Activated CD8-positive, alpha-beta T cell treated with anti-CD3 and anti-CD28 coated beads, Interleukin-2, amount 10 ng/mL, durations not matched to agents 7 days and 5 days (primary cell): Measurements from ENCODE around the gene CNOT11. TPM values are rescaled to one million over a fixed set of nuclear protein-coding genes. Genes with fewer than 3 reads are reported as not detected.

Experiments used
- ATAC-seq: fragments of 150-1000 bp; cut with Tn5 transposase; one replicate; pipeline ENCODE4 v1.10.0; 2021; ENCODE audit warnings: moderate library complexity
- CTCF ChIA-PET: fragments of 350-600 bp; sonication (Branson Sonifier 250); formaldehyde crosslinking; loops from one replicate; lab custom pipeline; 2021; ENCODE audit warnings: antibody characterized with exemption; lab: Charles Lee
- POLR2A ChIA-PET: fragments of 350-600 bp; sonication (Branson Sonifier 250); formaldehyde crosslinking; loops from one replicate; lab custom pipeline; 2021; ENCODE audit warnings: antibody characterized with exemption; lab: Charles Lee
- DNase-seq: peaks from one replicate; pipeline ENCODE4 v3.0.0-alpha.2; 2020
- H3K27ac Mint-ChIP-seq: one replicate; pipeline ENCODE4 v1.8.0; 2021; ENCODE audit warnings: mild to moderate bottlenecking, mixed read lengths
- H3K27me3 Mint-ChIP-seq: one replicate; pipeline ENCODE4 v1.8.0; 2021; ENCODE audit warnings: low read depth, mixed read lengths
- H3K36me3 Mint-ChIP-seq: one replicate; pipeline ENCODE4 v1.8.0; 2021; ENCODE audit warnings: low read depth, mixed read lengths
- H3K4me1 Mint-ChIP-seq: one replicate; pipeline ENCODE4 v1.8.0; 2021; ENCODE audit warnings: low read depth, mixed read lengths
- H3K4me3 Mint-ChIP-seq: one replicate; pipeline ENCODE4 v1.8.0; 2021; ENCODE audit warnings: mild to moderate bottlenecking, mixed read lengths
- H3K9me3 Mint-ChIP-seq: one replicate; pipeline ENCODE4 v1.8.0; 2022; ENCODE audit warnings: mixed read lengths; ENCODE audit not compliant: insufficient read depth
- total RNA-seq, 2 experiments: library from RNA; stranded (reverse); gene quantifications; one replicate each; pipeline ENCODE4 v1.2.3, GENCODE V29; 2021

CNOT11 gene
- total RNA-seq, 2 experiments from 2014 or later = 64.4 to 64.7 TPM

- no peaks in the 10 kb centered on the region for H3K9me3 Mint-ChIP-seq
- peaks cover 40% of the 10 kb centered on the region for H3K36me3 Mint-ChIP-seq
- no peaks in the 10 kb centered on the region for H3K27me3 Mint-ChIP-seq
- peak overlapping the region; percentile 2 for H3K27ac Mint-ChIP-seq
- H3K4me3 Mint-ChIP-seq = no peak overlapping the region
- CTCF ChIA-PET = interaction anchor here (0.9 to 2.1 kb wide), 2 partner anchors 25 to 42 kb away, joined by 3 to 12 read pairs; no protein-coding TSS in a partner anchor
- POLR2A ChIA-PET = interaction anchor here (1.2 to 2.3 kb wide), 3 partner anchors 9 to 175 kb away, joined by 3 to 7 read pairs (median 3); partner anchors contain the start of genes RFX8 and RNF149
- no peak for DNase-seq
- H3K4me1 Mint-ChIP-seq = peaks cover 67% of the 10 kb centered on the region
- ATAC-seq = no peak
Observed at GRCh38 chr2:101299604-101300003, 46.9 kb downstream of the CNOT11 start.

GRCh38 chr2:101300164-101300563, 47.5 kb downstream of the CNOT11 start:
- Mint-ChIP-seq H3K4me1 (peaks cover 71% of the 10 kb centered on the region), H3K9me3 (no peaks in the 10 kb centered on the region), H3K36me3 (peaks cover 42% of the 10 kb centered on the region), H3K4me3 (no peak overlapping the region), H3K27ac (peak overlapping the region; percentile 2), H3K27me3 (no peaks in the 10 kb centered on the region)
- ATAC-seq = no peak
- DNase-seq = no peak
- ChIA-PET POLR2A (interaction anchor here (1.2 to 1.5 kb wide), 2 partner anchors 28 to 175 kb away, joined by 3 read pairs; partner anchors contain the start of gene RFX8), CTCF (interaction anchor here (0.9 to 2.1 kb wide), 3 partner anchors 26 to 47 kb away, joined by 3 to 12 read pairs (median 3); no protein-coding TSS in a partner anchor)

- Mint-ChIP-seq H3K36me3 (peaks cover 49% of the 10 kb centered on the region), H3K9me3 (no peaks in the 10 kb centered on the region), H3K4me1 (peaks cover 77% of the 10 kb centered on the region), H3K4me3 (no peak overlapping the region), H3K27ac (no peak overlapping the region), H3K27me3 (no peaks in the 10 kb centered on the region)
- CTCF ChIA-PET = interaction anchor here (0.9 kb wide), 1 partner anchor 47 kb away, joined by 3 read pairs; no protein-coding TSS in a partner anchor
- POLR2A ChIA-PET = interaction anchor here (1.2 kb wide), 1 partner anchor 174 kb away, joined by 3 read pairs; the partner anchor contains the start of gene RFX8
- ATAC-seq (no peak), DNase-seq (no peak)
Observed at GRCh38 chr2:101300836-101301235, 48.1 kb downstream of the CNOT11 start.

GRCh38 chr2:101302016-101302415, 49.3 kb downstream of the CNOT11 start:
- ChIA-PET POLR2A (no interaction called here), CTCF (no interaction called here)
- H3K27me3 Mint-ChIP-seq = no peaks in the 10 kb centered on the region
- H3K36me3 Mint-ChIP-seq = peaks cover 55% of the 10 kb centered on the region
- ATAC-seq = no peak
- H3K27ac Mint-ChIP-seq = no peak overlapping the region
- H3K4me3 Mint-ChIP-seq = no peak overlapping the region
- H3K4me1 Mint-ChIP-seq = peaks cover 83% of the 10 kb centered on the region
- no peak for DNase-seq
- H3K9me3 Mint-ChIP-seq = no peaks in the 10 kb centered on the region

GRCh38 chr2:101303688-101304087, 51.0 kb downstream of the CNOT11 start:
- Mint-ChIP-seq H3K27me3 (no peaks in the 10 kb centered on the region), H3K9me3 (no peaks in the 10 kb centered on the region), H3K27ac (no peak overlapping the region), H3K4me3 (no peak overlapping the region), H3K36me3 (peaks cover 59% of the 10 kb centered on the region), H3K4me1 (peaks cover 73% of the 10 kb centered on the region)
- ATAC-seq (no peak), DNase-seq (no peak)
- POLR2A ChIA-PET = no interaction called here
- CTCF ChIA-PET = interaction anchor here (0.8 to 1.3 kb wide), 2 partner anchors 38 to 84 kb away, joined by 3 to 4 read pairs; partner anchors contain the start of gene CREG2

- Mint-ChIP-seq H3K9me3 (no peaks in the 10 kb centered on the region), H3K36me3 (peaks cover 56% of the 10 kb centered on the region), H3K27ac (peak overlapping the region; percentile 67), H3K27me3 (no peaks in the 10 kb centered on the region), H3K4me1 (peaks cover 72% of the 10 kb centered on the region), H3K4me3 (peak overlapping the region; percentile 93)
- ATAC-seq (no peak), DNase-seq (no peak)
- ChIA-PET CTCF (interaction anchor here (0.6 kb wide), 1 partner anchor 65 kb away, joined by 3 read pairs; no protein-coding TSS in a partner anchor), POLR2A (interaction anchor here (2.8 kb wide), 1 partner anchor 23 kb away, joined by 17 read pairs; no protein-coding TSS in a partner anchor)
Observed at GRCh38 chr2:101305035-101305434, 52.3 kb downstream of the CNOT11 start.

- ChIA-PET POLR2A (interaction anchor here (1.8 to 2.8 kb wide), 2 partner anchors 22 to 53 kb away, joined by 16 to 17 read pairs; partner anchors contain the start of gene CNOT11), CTCF (interaction anchor here (0.6 kb wide), 1 partner anchor 66 kb away, joined by 3 read pairs; no protein-coding TSS in a partner anchor)
- Mint-ChIP-seq H3K36me3 (peaks cover 55% of the 10 kb centered on the region), H3K4me3 (peak overlapping the region; percentile 93), H3K9me3 (no peaks in the 10 kb centered on the region), H3K27me3 (no peaks in the 10 kb centered on the region), H3K27ac (peak overlapping the region; percentile 67), H3K4me1 (peaks cover 73% of the 10 kb centered on the region)
- DNase-seq (no peak), ATAC-seq (no peak)
Observed at GRCh38 chr2:101305492-101306078, 52.9 kb downstream of the CNOT11 start.

GRCh38 chr2:101306410-101306809, 53.7 kb downstream of the CNOT11 start:
- H3K4me3 Mint-ChIP-seq = peak overlapping the region; percentile 93
- POLR2A ChIA-PET = interaction anchor here (0.7 to 2.8 kb wide), 4 partner anchors 21 to 156 kb away, joined by 3 to 17 read pairs (median 10); partner anchors contain the start of gene CNOT11
- H3K27me3 Mint-ChIP-seq = no peaks in the 10 kb centered on the region
- H3K4me1 Mint-ChIP-seq = peaks cover 75% of the 10 kb centered on the region
- DNase-seq (no peak), ATAC-seq (peak; percentile 0)
- peaks cover 50% of the 10 kb centered on the region for H3K36me3 Mint-ChIP-seq
- no peaks in the 10 kb centered on the region for H3K9me3 Mint-ChIP-seq
- CTCF ChIA-PET = no interaction called here
- peak overlapping the region; percentile 94 for H3K27ac Mint-ChIP-seq

- Mint-ChIP-seq H3K4me1 (peaks cover 74% of the 10 kb centered on the region), H3K9me3 (no peaks in the 10 kb centered on the region), H3K27me3 (no peaks in the 10 kb centered on the region), H3K27ac (peak overlapping the region; percentile 94), H3K4me3 (peak overlapping the region; percentile 93), H3K36me3 (peaks cover 40% of the 10 kb centered on the region)
- ATAC-seq (no peak), DNase-seq (no peak)
- ChIA-PET CTCF (no interaction called here), POLR2A (interaction anchor here (1.2 to 2.8 kb wide), 4 partner anchors 20 to 54 kb away, joined by 3 to 17 read pairs (median 10); partner anchors contain the start of gene CNOT11)
Observed at GRCh38 chr2:101307503-101307902, 54.8 kb downstream of the CNOT11 start.

GRCh38 chr2:101307950-101308431, 55.3 kb downstream of the CNOT11 start:
- peak; percentile 41 for DNase-seq
- H3K4me3 Mint-ChIP-seq = peak overlapping the region; percentile 93
- POLR2A ChIA-PET = interaction anchor here (1.0 to 1.8 kb wide), 10 partner anchors 9 to 389 kb away, joined by 3 to 30 read pairs (median 5); partner anchors contain the start of gene MAP4K4
- H3K9me3 Mint-ChIP-seq = no peaks in the 10 kb centered on the region
- CTCF ChIA-PET = interaction anchor here (0.7 to 1.3 kb wide), 6 partner anchors 18 to 56 kb away, joined by 3 to 12 read pairs (median 3); no protein-coding TSS in a partner anchor
- H3K36me3 Mint-ChIP-seq = peaks cover 38% of the 10 kb centered on the region
- H3K4me1 Mint-ChIP-seq = peaks cover 70% of the 10 kb centered on the region
- ATAC-seq = peak; percentile 24
- H3K27me3 Mint-ChIP-seq = no peaks in the 10 kb centered on the region
- peak overlapping the region; percentile 94 for H3K27ac Mint-ChIP-seq

- Mint-ChIP-seq H3K4me3 (peak within 1 kb of the TSS; percentile 93), H3K4me1 (peaks cover 66% of the 10 kb centered on the region), H3K36me3 (peaks cover 37% of the 10 kb centered on the region), H3K27me3 (no peaks in the 10 kb centered on the region), H3K27ac (peak within 1 kb of the TSS; percentile 94), H3K9me3 (no peaks in the 10 kb centered on the region)
- CTCF ChIA-PET = interaction anchor here (0.7 to 1.3 kb wide), 9 partner anchors 17 to 80 kb away, joined by 3 to 12 read pairs (median 3); no protein-coding TSS in a partner anchor
- ATAC-seq (peak; percentile 73), DNase-seq (peak; percentile 92)
- POLR2A ChIA-PET = interaction anchor here (0.6 to 1.8 kb wide), 12 partner anchors 10 to 1926 kb away, joined by 3 to 30 read pairs (median 5); partner anchors contain the start of gene MAP4K4
Observed at GRCh38 chr2:101308432-101309210, 55.9 kb downstream of the CNOT11 start, which contains the start of gene RNF149. RNF149 (minus strand) TSS chr2:101308701; CDS start chr2:101308588, 113 bp downstream.
